ENCODE data around the gene SARM1.

GRCh38 chr17:28365487-28365886, 6.0 kb upstream of the SARM1 start:
- TF ChIP-seq, protein P1, sequence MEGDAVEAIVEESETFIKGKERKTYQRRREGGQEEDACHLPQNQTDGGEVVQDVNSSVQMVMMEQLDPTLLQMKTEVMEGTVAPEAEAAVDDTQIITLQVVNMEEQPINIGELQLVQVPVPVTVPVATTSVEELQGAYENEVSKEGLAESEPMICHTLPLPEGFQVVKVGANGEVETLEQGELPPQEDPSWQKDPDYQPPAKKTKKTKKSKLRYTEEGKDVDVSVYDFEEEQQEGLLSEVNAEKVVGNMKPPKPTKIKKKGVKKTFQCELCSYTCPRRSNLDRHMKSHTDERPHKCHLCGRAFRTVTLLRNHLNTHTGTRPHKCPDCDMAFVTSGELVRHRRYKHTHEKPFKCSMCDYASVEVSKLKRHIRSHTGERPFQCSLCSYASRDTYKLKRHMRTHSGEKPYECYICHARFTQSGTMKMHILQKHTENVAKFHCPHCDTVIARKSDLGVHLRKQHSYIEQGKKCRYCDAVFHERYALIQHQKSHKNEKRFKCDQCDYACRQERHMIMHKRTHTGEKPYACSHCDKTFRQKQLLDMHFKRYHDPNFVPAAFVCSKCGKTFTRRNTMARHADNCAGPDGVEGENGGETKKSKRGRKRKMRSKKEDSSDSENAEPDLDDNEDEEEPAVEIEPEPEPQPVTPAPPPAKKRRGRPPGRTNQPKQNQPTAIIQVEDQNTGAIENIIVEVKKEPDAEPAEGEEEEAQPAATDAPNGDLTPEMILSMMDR (conservative IDR thresholded peaks at IDR 0.05; ENCODE audit: low read depth, low read length) = no peak
- no peak for TF ChIP-seq EZH2 (IDR thresholded peaks at IDR 0.05; ENCODE audit: borderline replicate concordance, low read depth, low read length, poor library complexity, severe bottlenecking)

All from A673 (cell line).